Measurements from ENCODE around the gene HMCN2. TPM values are rescaled to one million over a fixed set of nuclear protein-coding genes. Genes with fewer than 3 reads are reported as not detected.

The HMCN2 gene
- total RNA-seq, 1 experiment from 2014 or later: 15.7 TPM

- DNase-seq (ENCODE audit: low read depth): no peak
These were observed 78.8 kb downstream of the HMCN2 start for GRCh38 chr9:130344366-130344765.

GRCh38 chr9:130345009-130345896 lies 79.7 kb downstream of the HMCN2 start:
- DNase-seq (ENCODE audit: low read depth): no peak

- no peak for DNase-seq (ENCODE audit: low read depth)
These were observed 80.4 kb downstream of the HMCN2 start for GRCh38 chr9:130345897-130346385.

GRCh38 chr9:130346431-130346830 lies 80.9 kb downstream of the HMCN2 start:
- no peak for DNase-seq (ENCODE audit: low read depth)

- no peak for DNase-seq (ENCODE audit: low read depth)
These were observed 81.5 kb downstream of the HMCN2 start for GRCh38 chr9:130347036-130347435.

- no peak for DNase-seq (ENCODE audit: low read depth)
These were observed 82.4 kb downstream of the HMCN2 start for GRCh38 chr9:130347931-130348330.

GRCh38 chr9:130348341-130348740 lies 82.8 kb downstream of the HMCN2 start:
- DNase-seq (ENCODE audit: low read depth): no peak

GRCh38 chr9:130348881-130349280 lies 83.3 kb downstream of the HMCN2 start:
- no peak for DNase-seq (ENCODE audit: low read depth)

- no peak for DNase-seq (ENCODE audit: low read depth)
These were observed 83.8 kb downstream of the HMCN2 start for GRCh38 chr9:130349398-130349797.

GRCh38 chr9:130351343-130351742 lies 85.8 kb downstream of the HMCN2 start:
- DNase-seq (ENCODE audit: low read depth): no peak

GRCh38 chr9:130352081-130352480 lies 86.5 kb downstream of the HMCN2 start:
- no peak for DNase-seq (ENCODE audit: low read depth)

GRCh38 chr9:130352586-130353285 lies 87.2 kb downstream of the HMCN2 start:
- DNase-seq (ENCODE audit: low read depth): no peak

GRCh38 chr9:130354378-130354777 lies 88.8 kb downstream of the HMCN2 start:
- no peak for DNase-seq (ENCODE audit: low read depth)

GRCh38 chr9:130354806-130355205 lies 89.2 kb downstream of the HMCN2 start:
- DNase-seq (ENCODE audit: low read depth): no peak

- DNase-seq (ENCODE audit: low read depth): no peak
These were observed 90.5 kb downstream of the HMCN2 start for GRCh38 chr9:130356033-130356432.

GRCh38 chr9:130356877-130357584 lies 91.5 kb downstream of the HMCN2 start:
- no peak for DNase-seq (ENCODE audit: low read depth)

- DNase-seq (ENCODE audit: low read depth): no peak
These were observed 93.4 kb downstream of the HMCN2 start for GRCh38 chr9:130358928-130359327.

GRCh38 chr9:130359819-130360218 lies 94.3 kb downstream of the HMCN2 start:
- DNase-seq (ENCODE audit: low read depth): no peak

GRCh38 chr9:130360672-130361071 lies 95.1 kb downstream of the HMCN2 start:
- no peak for DNase-seq (ENCODE audit: low read depth)

GRCh38 chr9:130361873-130362362 lies 96.4 kb downstream of the HMCN2 start:
- DNase-seq (ENCODE audit: low read depth): no peak

- DNase-seq (ENCODE audit: low read depth): no peak
These were observed 97.1 kb downstream of the HMCN2 start for GRCh38 chr9:130362691-130363090.

Measured in LHCN-M2 (cell line).